ENCODE results near the gene UNC13A.

UNC13A gene

GRCh38 chr19:17676295-17676694 is 11.9 kb downstream of the UNC13A start:
- no peak for DNase-seq
- no peak overlapping the region for H3K27ac ChIP-seq
- in situ Hi-C loops (cut with HindIII; ENCODE audit: low pct_ligation_motif_present, low sequenced_read_pairs): no loop called here
- no peaks in the 10 kb centered on the region for H3K36me3 ChIP-seq (replicated peaks)
- no peak for TF ChIP-seq CTCF (IDR thresholded peaks at IDR 0.05; ENCODE audit: low read depth, low read length, missing control alignments)
- no peak overlapping the region for H3K4me3 ChIP-seq (ENCODE audit: low read depth, low read length)
- no peaks in the 10 kb centered on the region for H3K27me3 ChIP-seq (replicated peaks)

GRCh38 chr19:17673937-17674799 is 14.0 kb downstream of the UNC13A start:
- Histone ChIP-seq H3K27me3 (replicated peaks) (no peaks in the 10 kb centered on the region), H3K27ac (no peak overlapping the region), H3K36me3 (replicated peaks) (no peaks in the 10 kb centered on the region), H3K4me3 (ENCODE audit: low read depth, low read length) (no peak overlapping the region)
- in situ Hi-C loops (cut with HindIII; ENCODE audit: low pct_ligation_motif_present, low sequenced_read_pairs): no loop called here
- no peak for DNase-seq
- no peak for TF ChIP-seq CTCF (IDR thresholded peaks at IDR 0.05; ENCODE audit: low read depth, low read length, missing control alignments)

- peak; percentile 55 for DNase-seq
- Histone ChIP-seq H3K4me3 (ENCODE audit: low read depth, low read length) (no peak overlapping the region), H3K27ac (no peak overlapping the region), H3K27me3 (replicated peaks) (no peaks in the 10 kb centered on the region), H3K36me3 (replicated peaks) (no peaks in the 10 kb centered on the region)
- in situ Hi-C loops (cut with HindIII; ENCODE audit: low pct_ligation_motif_present, low sequenced_read_pairs): no loop called here
- TF ChIP-seq CTCF (IDR thresholded peaks at IDR 0.05; ENCODE audit: low read depth, low read length, missing control alignments): no peak
Measured at GRCh38 chr19:17671906-17672305, 16.2 kb downstream of the UNC13A start.

- no peak for DNase-seq
- H3K36me3 ChIP-seq (replicated peaks): no peaks in the 10 kb centered on the region
- in situ Hi-C loops (cut with HindIII; ENCODE audit: low pct_ligation_motif_present, low sequenced_read_pairs): no loop called here
- H3K27me3 ChIP-seq (replicated peaks): no peaks in the 10 kb centered on the region
- TF ChIP-seq CTCF (IDR thresholded peaks at IDR 0.05; ENCODE audit: low read depth, low read length, missing control alignments): no peak
- H3K27ac ChIP-seq: no peak overlapping the region
- H3K4me3 ChIP-seq (ENCODE audit: low read depth, low read length): no peak overlapping the region
Measured at GRCh38 chr19:17669419-17669818, 18.7 kb downstream of the UNC13A start.

- in situ Hi-C loops (cut with HindIII; ENCODE audit: low pct_ligation_motif_present, low sequenced_read_pairs): no loop called here
- TF ChIP-seq CTCF (IDR thresholded peaks at IDR 0.05; ENCODE audit: low read depth, low read length, missing control alignments): no peak
Measured at GRCh38 chr19:17665058-17665457, 23.1 kb downstream of the UNC13A start.

GRCh38 chr19:17659996-17660395 is 28.2 kb downstream of the UNC13A start:
- H3K36me3 ChIP-seq (replicated peaks): no peaks in the 10 kb centered on the region
- TF ChIP-seq CTCF (IDR thresholded peaks at IDR 0.05; ENCODE audit: low read depth, low read length, missing control alignments): no peak
- in situ Hi-C loops (cut with HindIII; ENCODE audit: low pct_ligation_motif_present, low sequenced_read_pairs): no loop called here
- H3K4me3 ChIP-seq (ENCODE audit: low read depth, low read length): no peak overlapping the region
- no peak overlapping the region for H3K27ac ChIP-seq
- no peaks in the 10 kb centered on the region for H3K27me3 ChIP-seq (replicated peaks)
- DNase-seq: no peak

More at GRCh38 chr19:17665058-17665457, 23.1 kb downstream of the UNC13A start:
- no peak for DNase-seq
- no peak overlapping the region for H3K27ac ChIP-seq
- H3K27me3 ChIP-seq (replicated peaks): no peaks in the 10 kb centered on the region
- no peak overlapping the region for H3K4me3 ChIP-seq (ENCODE audit: low read depth, low read length)
- H3K36me3 ChIP-seq (replicated peaks): no peaks in the 10 kb centered on the region
